HCT116 (cell line): ENCODE results near the gene CTTNBP2.

Source experiments
- EZH2 ChIP-seq: fragments of 200-600 bp; sonication (generic); IDR thresholded peaks from 2 replicates; pipeline ENCODE4 v1.6.1; 2017; ENCODE audit warnings: antibody characterized with exemption, mixed run types
- POLR2A ChIP-seq: IDR thresholded peaks from 2 replicates; pipeline ENCODE4 v1.7.0; 2011; ENCODE audit warnings: borderline replicate concordance; ENCODE audit not compliant: insufficient read depth, insufficient read length; ENCODE audit errors: extremely low read depth
- POLR2AphosphoS5 ChIP-seq: IDR thresholded peaks from 2 replicates; pipeline ENCODE4 v1.6.1; 2011; ENCODE audit warnings: mild to moderate bottlenecking, low read depth, low read length, moderate library complexity
- RAD21 ChIP-seq: IDR thresholded peaks from 2 replicates; pipeline ENCODE4 v1.6.1; 2012; ENCODE audit warnings: low read depth, mild to moderate bottlenecking
- YY1 ChIP-seq: IDR thresholded peaks from 2 replicates; pipeline ENCODE4 v1.6.1; 2011; ENCODE audit warnings: low read length, low read depth, moderate library complexity, mild to moderate bottlenecking; ENCODE audit not compliant: insufficient replicate concordance; ENCODE audit errors: extremely low read depth
- TF ChIP-seq, protein P1 (sequence below), 3 experiments: fragments of 200-600 bp in 1 of 3; sonication (generic) in 1 of 3; IDR thresholded peaks in 2 of 3; conservative IDR thresholded peaks in 1 of 3; 2 replicates each; pipeline ENCODE4 v1.5.1; 2012 to 2017; ENCODE audit warnings: low read depth in 2 of 3, low read length in 2 of 3, antibody characterized with exemption in 1 of 3, borderline replicate concordance in 1 of 3, control low read depth in 1 of 3, mild to moderate bottlenecking in 1 of 3, mixed read lengths in 1 of 3, mixed run types in 1 of 3, moderate library complexity in 1 of 3; ENCODE audit not compliant: insufficient read depth in 1 of 3

DNA sequence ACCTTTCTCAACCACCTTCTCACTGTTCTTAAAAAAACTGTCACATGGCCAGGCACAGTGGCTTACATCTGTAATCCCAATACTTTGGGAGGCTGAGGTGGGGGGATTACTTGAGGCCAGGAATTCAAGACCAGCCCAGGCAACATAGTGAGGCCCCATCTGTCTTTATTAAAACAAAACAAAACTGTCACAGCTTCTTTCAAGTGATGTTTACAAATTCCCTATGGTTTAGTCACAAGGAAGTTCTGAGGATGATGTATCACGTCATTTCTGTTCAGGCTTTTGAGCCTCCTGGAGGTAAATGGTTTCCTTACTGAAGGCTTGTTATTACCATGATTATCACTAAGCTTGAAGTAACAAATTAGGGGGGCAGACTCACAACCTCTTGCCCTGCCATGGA is 207.2 kb downstream of the CTTNBP2 start:
- no peak for TF ChIP-seq EZH2
- no peak for TF ChIP-seq POLR2A
- no peak for TF ChIP-seq RAD21
- TF ChIP-seq, protein P1, sequence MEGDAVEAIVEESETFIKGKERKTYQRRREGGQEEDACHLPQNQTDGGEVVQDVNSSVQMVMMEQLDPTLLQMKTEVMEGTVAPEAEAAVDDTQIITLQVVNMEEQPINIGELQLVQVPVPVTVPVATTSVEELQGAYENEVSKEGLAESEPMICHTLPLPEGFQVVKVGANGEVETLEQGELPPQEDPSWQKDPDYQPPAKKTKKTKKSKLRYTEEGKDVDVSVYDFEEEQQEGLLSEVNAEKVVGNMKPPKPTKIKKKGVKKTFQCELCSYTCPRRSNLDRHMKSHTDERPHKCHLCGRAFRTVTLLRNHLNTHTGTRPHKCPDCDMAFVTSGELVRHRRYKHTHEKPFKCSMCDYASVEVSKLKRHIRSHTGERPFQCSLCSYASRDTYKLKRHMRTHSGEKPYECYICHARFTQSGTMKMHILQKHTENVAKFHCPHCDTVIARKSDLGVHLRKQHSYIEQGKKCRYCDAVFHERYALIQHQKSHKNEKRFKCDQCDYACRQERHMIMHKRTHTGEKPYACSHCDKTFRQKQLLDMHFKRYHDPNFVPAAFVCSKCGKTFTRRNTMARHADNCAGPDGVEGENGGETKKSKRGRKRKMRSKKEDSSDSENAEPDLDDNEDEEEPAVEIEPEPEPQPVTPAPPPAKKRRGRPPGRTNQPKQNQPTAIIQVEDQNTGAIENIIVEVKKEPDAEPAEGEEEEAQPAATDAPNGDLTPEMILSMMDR (IDR thresholded peaks at IDR 0.05 in 2 of 3, conservative IDR thresholded peaks at IDR 0.05 in 1 of 3; ENCODE audit: borderline replicate concordance in 1 of 3, insufficient read depth in 1 of 3, low read depth in 2 of 3, low read length in 2 of 3) = no peak
- TF ChIP-seq POLR2AphosphoS5 = no peak
- no peak for TF ChIP-seq YY1
